HepG2 (cell line): Measurements from ENCODE around the gene CA10. TPM values are rescaled to one million over a fixed set of nuclear protein-coding genes. Genes with fewer than 3 reads are reported as not detected.

ENCODE experiments used
- ATAC-seq: fragments of 200-7000 bp; cut with Tn5 transposase; 3 replicates; pipeline ENCODE4 v1.9.1; 2020; ENCODE audit warnings: mild to moderate bottlenecking, moderate library complexity
- BruUV-seq: library from RNA; stranded (reverse); fragments of 400-500 nt; replicated peaks from 2 replicates; lab custom pipeline; 2021; lab: Mats Ljungman, UMichigan
- CTCF ChIA-PET: fragments of 300-600 bp; formaldehyde crosslinking; extraction: SDS; loops from one replicate; lab custom pipeline; 2021; ENCODE audit warnings: low total read pairs, inconsistent platforms, low intra/inter-chr PET ratio; lab: Yijun Ruan, JAX
- POLR2A ChIA-PET: fragments of 350-600 bp; sonication (Branson Sonifier 250); formaldehyde crosslinking; loops from one replicate; lab custom pipeline; 2020; ENCODE audit warnings: antibody characterized with exemption, inconsistent platforms; lab: Yijun Ruan, JAX
- DNase-seq: peaks from one replicate; pipeline ENCODE4 v3.0.0-alpha.2; 2015; ENCODE audit warnings: low spot score
- FAIRE-seq: peaks from 3 replicates; lab custom pipeline; 2011; peaks lifted over from hg19 to GRCh38; lab: Jason Lieb, UNC
- H2AFZ ChIP-seq: one replicate; pipeline ENCODE4 v1.6.1; 2011; ENCODE audit warnings: low read length, inconsistent platforms
- H3K27ac ChIP-seq: fragments of 300-600 bp; 3 replicates; pipeline ENCODE4 v1.8.0; 2011; ENCODE audit warnings: mixed run types, mild to moderate bottlenecking, mixed read lengths, low read length, inconsistent platforms; ENCODE audit not compliant: insufficient read depth; ENCODE audit errors: extremely low read length
- H3K27me3 ChIP-seq, 2 experiments: fragments of 200-600 bp in 1 of 2; 2 replicates in 1 of 2; 3 replicates in 1 of 2; pipeline versions ENCODE4 v1.6.0 to v1.8.0; 2011; ENCODE audit warnings: low read length in 2 of 2, mild to moderate bottlenecking in 2 of 2, moderate library complexity in 2 of 2, inconsistent platforms in 1 of 2; ENCODE audit not compliant: insufficient read depth in 2 of 2, control insufficient read depth in 1 of 2
- H3K36me3 ChIP-seq, 2 experiments: fragments of 200-600 bp in 1 of 2; replicated peaks in 1 of 2; 2 replicates in 1 of 2; 3 replicates in 1 of 2; pipeline versions ENCODE4 v1.5.1 to v1.8.0; 2011; ENCODE audit warnings: low read length in 2 of 2, inconsistent platforms in 1 of 2; ENCODE audit not compliant: insufficient read depth in 2 of 2, control insufficient read depth in 1 of 2
- H3K4me1 ChIP-seq: 2 replicates; pipeline ENCODE4 v1.5.1; 2012; ENCODE audit warnings: low read length, inconsistent platforms; ENCODE audit not compliant: insufficient read depth
- H3K4me2 ChIP-seq: 2 replicates; pipeline ENCODE4 v1.6.0; 2011; ENCODE audit warnings: low read depth, low read length, inconsistent platforms
- H3K4me3 ChIP-seq, 3 experiments: fragments of 200-600 bp in 1 of 3; sonication (generic), shearing (Covaris generic) in 1 of 3; replicated peaks in 1 of 3; 2 replicates each; pipeline ENCODE4 v1.5.1; 2011 to 2016; ENCODE audit warnings: low read length in 3 of 3, inconsistent platforms in 2 of 3, low read depth in 2 of 3, mild to moderate bottlenecking in 2 of 3, control low read depth in 1 of 3, mixed read lengths in 1 of 3; ENCODE audit not compliant: insufficient read depth in 1 of 3
- H3K79me2 ChIP-seq: one replicate; pipeline ENCODE4 v1.6.1; 2011; ENCODE audit warnings: low read length, inconsistent platforms; ENCODE audit not compliant: insufficient read depth
- H3K9ac ChIP-seq: 2 replicates; pipeline ENCODE4 v1.6.0; 2011; ENCODE audit warnings: mild to moderate bottlenecking, low read depth, low read length, inconsistent platforms; ENCODE audit not compliant: insufficient read depth
- H3K9me3 ChIP-seq: 2 replicates; pipeline ENCODE4 v1.5.1; 2012; ENCODE audit warnings: mild to moderate bottlenecking, low read length
- H4K20me1 ChIP-seq: 2 replicates; pipeline ENCODE4 v1.6.0; 2011; ENCODE audit warnings: inconsistent platforms, mild to moderate bottlenecking, low read length, moderate library complexity; ENCODE audit not compliant: insufficient read depth
- FOXK2 ChIP-seq: fragments of 450-650 bp; IDR thresholded peaks from 2 replicates; pipeline ENCODE4 v1.6.1; 2016
- MAFF ChIP-seq: IDR thresholded peaks from 2 replicates; pipeline ENCODE4 v1.6.1; 2011; ENCODE audit warnings: low read depth, low read length, improper control_type of control experiment
- MAFK ChIP-seq, 2 experiments: IDR thresholded peaks in 1 of 2; conservative IDR thresholded peaks in 1 of 2; 2 replicates each; pipeline ENCODE4 v1.6.1; 2011; ENCODE audit warnings: improper control_type of control experiment in 2 of 2, low read length in 2 of 2
- MNT ChIP-seq: fragments of 450-650 bp; IDR thresholded peaks from 2 replicates; pipeline ENCODE4 v1.6.1; 2016
- REL ChIP-seq: sonication (generic); formaldehyde crosslinking; conservative IDR thresholded peaks from 2 replicates; pipeline ENCODE4 v1.8.0; 2022; ENCODE audit warnings: mild to moderate bottlenecking, missing genetic modification reagents, moderate library complexity
- RERE ChIP-seq: IDR thresholded peaks from 2 replicates; pipeline ENCODE4 v1.6.1; 2016; ENCODE audit warnings: low read depth, missing genetic modification reagents, missing compliant biosample characterization
- RORA ChIP-seq: sonication (generic); formaldehyde crosslinking; IDR thresholded peaks from 2 replicates; pipeline ENCODE4 v1.5.0; 2020; ENCODE audit warnings: mild to moderate bottlenecking, missing genetic modification reagents, moderate library complexity
- THAP7 ChIP-seq: sonication (generic); formaldehyde crosslinking; IDR thresholded peaks from 2 replicates; pipeline ENCODE4 v1.8.1; 2023; ENCODE audit warnings: mild to moderate bottlenecking, missing genetic modification reagents
- XBP1 ChIP-seq: sonication (generic); formaldehyde crosslinking; IDR thresholded peaks from 2 replicates; pipeline ENCODE4 v1.5.0; 2020; ENCODE audit warnings: missing genetic modification reagents
- WGBS: methylation state at CpG from one replicate; pipeline ENCODE4 v1.1.6; 2017; ENCODE audit warnings: low lambda C conversion rate; 5-methylcytosine and 5-hydroxymethylcytosine counted together
- in situ Hi-C: cut with HindIII; loops from 2 replicates; pipeline ENCODE4 v1.10.0; 2017; ENCODE audit warnings: low pct_unique_long_range_greater_than_20kb; ENCODE audit not compliant: extremely low pct_ligation_motif_present
- intact Hi-C: fragments of 100-400 bp; cut with micrococcal nuclease; formaldehyde crosslinking; loops from one replicate; pipeline ENCODE4 v1.10.0; 2022; ENCODE audit not compliant: unreplicated experiment
- polyA plus RNA-seq, 8 experiments: library from polyadenylated mRNA; depleted of rRNA in 3 of 8; stranded (reverse) in 7 of 8; unstranded in 1 of 8; fragments of >200 nt; fragmentation: Illumina TruSeq in 4 of 8; extraction: Trizol in 4 of 8; gene quantifications; 2 replicates each; pipeline versions ENCODE4 v1.2.1 to v1.2.3, GENCODE V29; 2011 to 2016; ENCODE audit warnings: low read depth in 4 of 8, missing spikeins in 1 of 8, mixed read lengths in 1 of 8; ENCODE audit not compliant: insufficient read depth in 1 of 8
- total RNA-seq, 5 experiments: library from RNA; depleted of rRNA; stranded (reverse); fragments of >200 nt; fragmentation: Illumina TruSeq; extraction: Trizol; gene quantifications; 2 replicates each; pipeline ENCODE4 v1.2.3, GENCODE V29; 2016; ENCODE audit warnings: low read depth in 1 of 5

Gene CA10
- total and polyA plus RNA-seq, 2 of the 13 experiments (the other 11 are each of a cell fraction or from before 2014, with no cell fraction given): not detected

DNA sequence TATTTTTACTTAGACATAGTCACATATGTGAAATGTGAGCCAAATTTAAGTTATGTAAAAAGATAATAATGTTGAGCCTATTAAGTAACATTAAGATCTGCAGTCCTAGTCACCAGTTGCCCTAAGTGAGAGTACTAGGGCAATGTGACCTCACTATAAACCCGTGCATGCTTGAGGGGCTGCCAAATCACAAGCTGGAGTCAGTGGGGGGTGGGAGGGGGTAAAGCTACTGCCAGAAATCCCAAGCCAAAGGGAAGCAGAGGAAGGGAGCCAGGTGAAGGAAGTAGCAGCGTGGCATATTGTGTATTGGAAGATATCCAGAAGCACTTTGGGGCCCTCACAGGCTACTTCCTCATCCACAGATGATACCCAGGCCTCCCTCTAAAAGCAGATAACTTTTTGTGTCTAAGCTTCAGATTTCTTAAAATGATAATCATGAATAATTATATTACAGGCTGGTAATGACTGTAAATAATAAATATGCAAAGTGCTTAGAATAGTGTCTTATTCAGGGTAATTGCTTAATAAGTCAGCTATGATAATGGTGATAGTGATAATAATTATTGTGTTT is 134.1 kb downstream of the CA10 start (continued):
- no peak for TF ChIP-seq MNT
- TF ChIP-seq FOXK2: no peak
- no peak for TF ChIP-seq XBP1 (CRISPR knock-in tag)
- TF ChIP-seq THAP7: no peak
- TF ChIP-seq, all 625 proteins: peak for 0

DNA sequence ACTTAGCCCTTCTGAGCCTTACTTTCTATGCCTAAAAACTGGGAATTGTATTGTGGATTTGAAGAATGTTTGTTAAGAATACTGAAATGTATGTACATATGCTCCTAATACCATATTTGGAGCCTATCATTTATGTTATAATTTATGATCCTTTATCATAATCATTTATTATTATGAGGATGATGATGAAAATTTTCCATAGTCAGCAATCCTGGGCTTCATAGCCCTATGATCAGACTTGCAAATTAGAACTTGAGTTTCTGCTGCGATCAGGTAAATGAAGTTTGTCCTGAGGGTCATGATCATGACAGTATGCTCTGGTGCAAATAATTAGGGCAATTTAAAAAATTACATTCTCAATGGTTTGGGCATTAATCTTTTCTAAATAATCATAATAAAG is 147.4 kb downstream of the CA10 start:
- CTCF ChIA-PET: no interaction called here
- POLR2A ChIA-PET: no interaction called here
- 32% methylated on average over 1 of the region's 1 CpG for WGBS

More for the DNA sequence above, 147.4 kb downstream of the CA10 start:
- in situ Hi-C loops (no loop called here), intact Hi-C loops (no loop called here)
- H3K4me2 ChIP-seq: no peak overlapping the region
- H3K4me1 ChIP-seq: no peaks in the 10 kb centered on the region
- H4K20me1 ChIP-seq: no peaks in the 10 kb centered on the region
- no peak for TF ChIP-seq REL (CRISPR knock-in tag)
- TF ChIP-seq MAFK (conservative IDR thresholded peaks at IDR 0.05 in 1 of 2, IDR thresholded peaks at IDR 0.05 in 1 of 2; ENCODE audit: low read length in 2 of 2): peak; percentile 84 to 92
- peak; percentile 89 for TF ChIP-seq MAFF
- no peak for TF ChIP-seq RERE (CRISPR knock-in tag)
- no peak for TF ChIP-seq RORA
- no peaks in the 10 kb centered on the region for H3K27me3 ChIP-seq
- no peaks in the 10 kb centered on the region for H3K79me2 ChIP-seq
- FAIRE-seq (no peak), DNase-seq (no peak), ATAC-seq (no peak)
- no peak overlapping the region for H3K27ac ChIP-seq
- no TSS peak for BruUV-seq
- H2AFZ ChIP-seq: no peak overlapping the region
- H3K36me3 ChIP-seq: no peaks in the 10 kb centered on the region
- H3K4me3 ChIP-seq: no peak overlapping the region
- H3K9ac ChIP-seq: no peak overlapping the region
- H3K9me3 ChIP-seq: peaks cover 38% of the 10 kb centered on the region
